ENCODE measurements around the gene DCST2. TPM values are rescaled to one million over a fixed set of nuclear protein-coding genes. Genes with fewer than 3 reads are reported as not detected.

The DCST2 gene
- total RNA-seq, 1 donor from 2014 or later, result not detected

- DNase-seq (ENCODE audit: low read depth), result no peak
- H3K36me3 ChIP-seq (ENCODE audit: control insufficient read depth, insufficient read depth, low read length), result no peaks in the 10 kb centered on the region
These were observed 20.6 kb downstream of the DCST2 start for GRCh38 chr1:155012776-155013602.

DNA sequence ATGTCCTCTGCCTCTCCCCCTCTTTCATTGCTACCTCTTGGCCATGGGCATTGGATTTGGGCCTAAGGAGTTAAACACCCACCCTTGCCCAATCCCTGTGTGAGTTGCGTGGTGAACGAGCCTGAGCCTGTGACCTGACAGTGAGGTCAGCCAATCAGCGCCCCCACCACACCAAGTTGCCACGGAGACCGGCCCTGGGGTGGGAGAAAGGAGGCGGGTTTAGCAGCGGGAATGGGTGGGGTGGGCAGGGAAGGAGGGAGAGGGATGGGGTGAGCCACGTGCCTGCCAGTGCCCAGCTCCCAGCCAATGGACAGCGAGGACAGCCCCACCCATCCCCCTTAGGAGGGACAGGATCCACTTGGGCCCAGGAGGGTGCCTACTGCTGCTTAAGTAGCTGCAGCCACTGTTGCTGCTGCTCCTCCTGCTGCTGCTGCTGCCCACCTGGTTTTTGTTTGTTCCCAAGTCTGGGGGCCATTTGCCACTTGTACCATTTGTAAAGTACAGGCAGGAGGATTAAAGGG lies 21.5 kb downstream of the DCST2 start:
- TF ChIP-seq CTCF (IDR thresholded peaks at IDR 0.05; ENCODE audit: insufficient read depth, low read length, poor library complexity, severe bottlenecking), result no peak
- no peak for DNase-seq (ENCODE audit: low read depth)
- H3K4me3 ChIP-seq (ENCODE audit: low read depth, low read length), result no peak overlapping the region
- H3K36me3 ChIP-seq (ENCODE audit: control insufficient read depth, insufficient read depth, low read length), result no peaks in the 10 kb centered on the region
- no peaks in the 10 kb centered on the region for H3K27me3 ChIP-seq (ENCODE audit: control insufficient read depth, insufficient read depth, low read length)

More at GRCh38 chr1:155012776-155013602, 20.6 kb downstream of the DCST2 start:
- TF ChIP-seq CTCF (IDR thresholded peaks at IDR 0.05; ENCODE audit: insufficient read depth, low read length, poor library complexity, severe bottlenecking), result no peak
- no peak overlapping the region for H3K4me3 ChIP-seq (ENCODE audit: low read depth, low read length)
- no peaks in the 10 kb centered on the region for H3K27me3 ChIP-seq (ENCODE audit: control insufficient read depth, insufficient read depth, low read length)

GRCh38 chr1:155011437-155012025 lies 22.1 kb downstream of the DCST2 start:
- Histone ChIP-seq H3K27me3 (ENCODE audit: control insufficient read depth, insufficient read depth, low read length) (no peaks in the 10 kb centered on the region), H3K36me3 (ENCODE audit: control insufficient read depth, insufficient read depth, low read length) (no peaks in the 10 kb centered on the region), H3K4me3 (ENCODE audit: low read depth, low read length) (no peak overlapping the region)
- no peak for TF ChIP-seq CTCF (IDR thresholded peaks at IDR 0.05; ENCODE audit: insufficient read depth, low read length, poor library complexity, severe bottlenecking)
- DNase-seq (ENCODE audit: low read depth), result no peak

- no peak overlapping the region for H3K4me3 ChIP-seq (ENCODE audit: low read depth, low read length)
- H3K36me3 ChIP-seq (ENCODE audit: control insufficient read depth, insufficient read depth, low read length), result no peaks in the 10 kb centered on the region
- TF ChIP-seq CTCF (IDR thresholded peaks at IDR 0.05; ENCODE audit: insufficient read depth, low read length, poor library complexity, severe bottlenecking), result no peak
These were observed 22.6 kb downstream of the DCST2 start for GRCh38 chr1:155011004-155011416.

DNA sequence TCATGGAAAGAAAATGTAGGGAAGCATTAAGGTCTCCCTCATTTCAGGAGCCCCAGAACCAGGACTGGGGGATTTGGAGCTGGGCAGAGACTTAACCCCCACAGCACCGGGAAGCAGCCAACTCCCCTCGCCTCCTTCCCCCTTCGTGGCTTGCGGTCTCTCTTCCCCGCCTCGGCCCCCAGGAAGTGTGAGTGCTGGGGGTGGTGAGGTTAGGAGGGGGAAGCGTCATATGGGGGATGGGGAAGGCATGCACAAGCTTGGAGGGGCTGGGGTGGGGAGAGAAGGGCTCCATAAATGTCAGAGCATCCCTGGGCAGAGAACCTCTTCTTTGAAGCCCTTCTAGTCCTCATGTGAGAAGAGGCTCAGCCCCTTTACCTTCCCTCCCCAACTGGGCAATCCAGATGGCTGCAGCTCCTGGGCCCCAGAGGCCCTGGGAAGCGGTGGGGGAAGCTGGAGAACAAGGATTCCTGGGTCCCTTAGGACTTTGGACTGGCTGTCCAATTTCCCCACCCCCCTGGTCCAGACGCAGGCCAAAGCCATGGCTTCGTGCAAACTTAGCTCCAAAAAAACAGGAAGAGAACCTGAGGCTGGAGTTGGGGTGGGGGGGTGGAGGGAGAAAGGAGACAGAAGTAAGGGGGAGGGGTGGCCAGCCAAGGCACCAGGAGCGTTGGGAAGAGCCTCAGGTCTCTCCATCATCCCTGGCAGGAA lies 23.2 kb downstream of the DCST2 start:
- DNase-seq (ENCODE audit: low read depth), result no peak
- no peak for TF ChIP-seq CTCF (IDR thresholded peaks at IDR 0.05; ENCODE audit: insufficient read depth, low read length, poor library complexity, severe bottlenecking)
- H3K27me3 ChIP-seq (ENCODE audit: control insufficient read depth, insufficient read depth, low read length), result no peaks in the 10 kb centered on the region
- no peak overlapping the region for H3K4me3 ChIP-seq (ENCODE audit: low read depth, low read length)
- H3K36me3 ChIP-seq (ENCODE audit: control insufficient read depth, insufficient read depth, low read length), result no peaks in the 10 kb centered on the region

More at GRCh38 chr1:155011004-155011416, 22.6 kb downstream of the DCST2 start:
- no peaks in the 10 kb centered on the region for H3K27me3 ChIP-seq (ENCODE audit: control insufficient read depth, insufficient read depth, low read length)
- no peak for DNase-seq (ENCODE audit: low read depth)

Measured in kidney epithelial cell (primary cell).